Keratinocyte (primary cell): Measurements from ENCODE around the gene ZNF333. TPM values are rescaled to one million over a fixed set of nuclear protein-coding genes. Genes with fewer than 3 reads are reported as not detected.

Source experiments
- DNase-seq: peaks from one replicate; pipeline ENCODE4 v3.0.0-alpha.2; 2011; ENCODE audit warnings: low read depth, missing footprints, low spot score
- FAIRE-seq: peaks from 2 replicates; lab custom pipeline; 2011; peaks lifted over from hg19 to GRCh38; lab: Jason Lieb, UNC
- H2AFZ ChIP-seq: 2 replicates; pipeline ENCODE4 v1.6.0; 2012; ENCODE audit warnings: low read length, control low read depth, inconsistent platforms; ENCODE audit not compliant: control insufficient read depth
- H3K27ac ChIP-seq: 2 replicates; pipeline ENCODE4 v1.5.1; 2011; ENCODE audit warnings: low read length; ENCODE audit not compliant: control insufficient read depth, insufficient read depth
- H3K27me3 ChIP-seq: 3 replicates; pipeline ENCODE4 v1.6.0; 2011; ENCODE audit warnings: low read length; ENCODE audit not compliant: control insufficient read depth, insufficient read depth; ENCODE audit errors: extremely low read depth
- H3K36me3 ChIP-seq, 2 experiments: 2 replicates in 1 of 2; 3 replicates in 1 of 2; pipeline ENCODE4 v1.5.1; 2011; ENCODE audit warnings: low read length in 2 of 2, mild to moderate bottlenecking in 1 of 2; ENCODE audit not compliant: control insufficient read depth in 2 of 2, insufficient read depth in 2 of 2; ENCODE audit errors: extremely low read depth in 1 of 2
- H3K4me1 ChIP-seq: 3 replicates; pipeline ENCODE4 v1.5.1; 2011; ENCODE audit warnings: low read length; ENCODE audit not compliant: control insufficient read depth, insufficient read depth; ENCODE audit errors: extremely low read depth
- H3K4me2 ChIP-seq: 3 replicates; pipeline ENCODE4 v1.6.0; 2011; ENCODE audit warnings: low read depth, low read length; ENCODE audit not compliant: control insufficient read depth, insufficient read depth; ENCODE audit errors: extremely low read depth
- H3K4me3 ChIP-seq, 3 experiments: fragments of 200-600 bp in 1 of 3; sonication (generic) in 1 of 3; 2 replicates in 2 of 3; 3 replicates in 1 of 3; pipeline ENCODE4 v1.5.1; 2011 to 2016; ENCODE audit warnings: low read length in 3 of 3, mild to moderate bottlenecking in 3 of 3, control low read depth in 2 of 3, inconsistent platforms in 1 of 3, low read depth in 1 of 3, mixed read lengths in 1 of 3, mixed run types in 1 of 3, moderate library complexity in 1 of 3; ENCODE audit not compliant: control insufficient read depth in 2 of 3, insufficient read depth in 2 of 3; ENCODE audit errors: extremely low read depth in 1 of 3
- H3K79me2 ChIP-seq: 2 replicates; pipeline ENCODE4 v1.6.0; 2012; ENCODE audit warnings: low read length; ENCODE audit not compliant: control insufficient read depth, insufficient read depth
- H3K9ac ChIP-seq: 3 replicates; pipeline ENCODE4 v1.6.0; 2011; ENCODE audit warnings: low read length; ENCODE audit not compliant: control insufficient read depth, insufficient read depth; ENCODE audit errors: extremely low read depth
- H3K9me1 ChIP-seq: 3 replicates; pipeline ENCODE4 v1.6.0; 2011; ENCODE audit warnings: low read length; ENCODE audit not compliant: control insufficient read depth, insufficient read depth; ENCODE audit errors: extremely low read depth
- H3K9me3 ChIP-seq: 2 replicates; pipeline ENCODE4 v1.5.1; 2012; ENCODE audit warnings: low read depth, low read length; ENCODE audit not compliant: control insufficient read depth
- H4K20me1 ChIP-seq: 3 replicates; pipeline ENCODE4 v1.6.0; 2011; ENCODE audit warnings: low read length; ENCODE audit not compliant: control insufficient read depth, insufficient read depth; ENCODE audit errors: extremely low read depth
- EZH2 ChIP-seq: IDR thresholded peaks from one replicate; pipeline ENCODE4 v1.6.1; 2012; ENCODE audit warnings: inconsistent platforms, mild to moderate bottlenecking, low read length, moderate library complexity
- dilution Hi-C: fragments of 300-500 bp; cut with MboI; formaldehyde crosslinking; loops from one replicate; pipeline ENCODE4 v1.7.0; 2020; ENCODE audit warnings: low sequenced_read_pairs; ENCODE audit not compliant: extremely low pct_ligation_motif_present
- polyA plus RNA-seq, 5 experiments: library from polyadenylated mRNA; depleted of rRNA in 3 of 5; stranded (reverse) in 3 of 5; stranded (forward) in 1 of 5; unstranded in 1 of 5; fragments of >200 nt; gene quantifications; 1 replicate in 1 of 5; 2 replicates in 3 of 5; 3 replicates in 1 of 5; pipeline versions ENCODE4 v1.2.1 to v1.2.3, GENCODE V29; 2011 to 2012; ENCODE audit warnings: missing spikeins in 2 of 5, low read depth in 1 of 5, low replicate concordance in 1 of 5
- TF ChIP-seq, protein P1 (sequence below), 3 experiments: IDR thresholded peaks in 1 of 3; conservative IDR thresholded peaks in 1 of 3; optimal IDR thresholded peaks in 1 of 3; 2 replicates in 2 of 3; 3 replicates in 1 of 3; pipeline versions ENCODE3 to v1.5.1; 2011; ENCODE audit warnings: low read length in 3 of 3, mild to moderate bottlenecking in 3 of 3, moderate library complexity in 2 of 3, control low read depth in 1 of 3, inconsistent platforms in 1 of 3; ENCODE audit not compliant: insufficient read depth in 2 of 3; ENCODE audit errors: extremely low read depth in 1 of 3

ZNF333 gene
- polyA plus RNA-seq, 1 donor (not counting 4 experiments of a cell fraction or from before 2014, with no cell fraction given) = 3.6 TPM

DNA sequence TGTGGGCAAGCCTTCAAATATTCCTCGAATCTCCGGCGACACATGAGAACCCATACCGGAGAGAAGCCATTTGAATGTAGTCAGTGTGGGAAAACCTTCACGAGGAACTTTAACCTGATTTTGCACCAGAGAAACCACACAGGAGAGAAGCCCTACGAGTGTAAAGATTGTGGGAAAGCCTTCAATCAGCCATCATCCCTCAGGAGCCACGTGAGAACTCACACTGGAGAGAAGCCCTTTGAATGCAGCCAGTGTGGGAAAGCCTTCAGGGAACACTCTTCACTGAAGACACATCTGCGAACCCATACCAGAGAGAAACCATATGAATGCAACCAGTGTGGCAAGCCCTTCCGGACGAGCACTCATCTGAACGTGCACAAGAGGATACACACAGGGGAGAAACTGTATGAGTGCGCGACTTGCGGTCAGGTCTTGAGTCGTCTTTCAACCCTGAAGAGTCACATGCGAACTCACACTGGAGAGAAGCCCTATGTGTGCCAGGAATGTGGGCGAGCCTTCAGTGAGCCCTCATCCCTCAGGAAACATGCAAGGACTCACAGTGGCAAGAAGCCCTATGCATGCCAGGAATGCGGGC, 28.8 kb downstream of the ZNF333 start:
- Histone ChIP-seq H3K27ac (no peak overlapping the region), H3K9me3 (peaks cover 8% of the 10 kb centered on the region), H3K27me3 (no peaks in the 10 kb centered on the region), H3K36me3 (peaks cover 0 to 14% of the 10 kb centered on the region in 2 experiments), H3K4me1 (no peaks in the 10 kb centered on the region), H4K20me1 (no peaks in the 10 kb centered on the region), H3K9ac (no peak overlapping the region), H3K79me2 (no peaks in the 10 kb centered on the region), H2AFZ (no peak overlapping the region), H3K9me1 (no peaks in the 10 kb centered on the region), H3K4me3 (no peak overlapping the region), H3K4me2 (no peak overlapping the region)
- TF ChIP-seq EZH2 = no peak
- TF ChIP-seq, protein P1, sequence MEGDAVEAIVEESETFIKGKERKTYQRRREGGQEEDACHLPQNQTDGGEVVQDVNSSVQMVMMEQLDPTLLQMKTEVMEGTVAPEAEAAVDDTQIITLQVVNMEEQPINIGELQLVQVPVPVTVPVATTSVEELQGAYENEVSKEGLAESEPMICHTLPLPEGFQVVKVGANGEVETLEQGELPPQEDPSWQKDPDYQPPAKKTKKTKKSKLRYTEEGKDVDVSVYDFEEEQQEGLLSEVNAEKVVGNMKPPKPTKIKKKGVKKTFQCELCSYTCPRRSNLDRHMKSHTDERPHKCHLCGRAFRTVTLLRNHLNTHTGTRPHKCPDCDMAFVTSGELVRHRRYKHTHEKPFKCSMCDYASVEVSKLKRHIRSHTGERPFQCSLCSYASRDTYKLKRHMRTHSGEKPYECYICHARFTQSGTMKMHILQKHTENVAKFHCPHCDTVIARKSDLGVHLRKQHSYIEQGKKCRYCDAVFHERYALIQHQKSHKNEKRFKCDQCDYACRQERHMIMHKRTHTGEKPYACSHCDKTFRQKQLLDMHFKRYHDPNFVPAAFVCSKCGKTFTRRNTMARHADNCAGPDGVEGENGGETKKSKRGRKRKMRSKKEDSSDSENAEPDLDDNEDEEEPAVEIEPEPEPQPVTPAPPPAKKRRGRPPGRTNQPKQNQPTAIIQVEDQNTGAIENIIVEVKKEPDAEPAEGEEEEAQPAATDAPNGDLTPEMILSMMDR (optimal IDR thresholded peaks at IDR 0.05 in 1 of 3, IDR thresholded peaks at IDR 0.05 in 1 of 3, conservative IDR thresholded peaks at IDR 0.05 in 1 of 3; ENCODE audit: extremely low read depth in 1 of 3, insufficient read depth in 2 of 3, low read length in 3 of 3) = no peak
- FAIRE-seq (no peak), DNase-seq (no peak)
- dilution Hi-C loops = no loop called here

DNA sequence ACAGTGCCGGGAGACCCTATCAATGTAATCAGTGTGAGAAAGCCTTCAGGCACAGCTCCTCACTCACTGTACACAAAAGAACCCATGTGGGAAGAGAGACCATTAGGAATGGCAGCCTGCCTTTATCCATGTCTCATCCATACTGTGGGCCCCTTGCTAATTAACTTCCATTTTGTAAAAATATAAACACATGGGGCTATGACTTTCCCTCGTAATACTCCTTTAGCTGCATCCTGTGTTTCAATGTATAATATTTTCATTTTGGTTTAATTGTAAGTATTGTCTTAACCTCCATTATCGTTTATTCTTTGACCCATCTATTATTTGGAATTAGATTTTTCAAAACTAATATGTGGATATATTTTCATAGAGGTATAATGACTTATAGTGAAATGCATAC, 29.3 kb downstream of the ZNF333 start:
- Histone ChIP-seq H3K36me3 (peaks cover 0 to 14% of the 10 kb centered on the region in 2 experiments), H3K9me3 (peaks cover 8% of the 10 kb centered on the region), H4K20me1 (no peaks in the 10 kb centered on the region), H3K9ac (no peak overlapping the region), H3K4me2 (no peak overlapping the region), H3K79me2 (no peaks in the 10 kb centered on the region), H2AFZ (no peak overlapping the region), H3K27me3 (no peaks in the 10 kb centered on the region), H3K4me3 (no peak overlapping the region), H3K27ac (no peak overlapping the region), H3K4me1 (no peaks in the 10 kb centered on the region), H3K9me1 (no peaks in the 10 kb centered on the region)
- DNase-seq = no peak
- TF ChIP-seq EZH2 = no peak
- TF ChIP-seq, protein P1 (optimal IDR thresholded peaks at IDR 0.05 in 1 of 3, IDR thresholded peaks at IDR 0.05 in 1 of 3, conservative IDR thresholded peaks at IDR 0.05 in 1 of 3; ENCODE audit: extremely low read depth in 1 of 3, insufficient read depth in 2 of 3, low read length in 3 of 3) = no peak
- dilution Hi-C loops = no loop called here
- FAIRE-seq = no peak
